RWPE2 (cell line): ENCODE measurements around the gene CCND3.

ENCODE experiments used
- ATAC-seq: fragments of 200-7000 bp; cut with Tn5 transposase; 3 replicates; pipeline ENCODE4 v1.9.1; 2021; ENCODE audit warnings: low read depth
- DNase-seq: peaks from one replicate; pipeline ENCODE4 v3.0.0-alpha.2; 2020; ENCODE audit warnings: low spot score
- H3K27ac ChIP-seq: fragments of 450-650 bp; 2 replicates; pipeline ENCODE4 v1.5.1; 2017; ENCODE audit warnings: mild to moderate bottlenecking; ENCODE audit not compliant: poor library complexity, severe bottlenecking
- H3K27me3 ChIP-seq: fragments of 250-450 bp; sonication (Bioruptor Pico); 2 replicates; pipeline ENCODE4 v1.5.1; 2021; ENCODE audit warnings: mild to moderate bottlenecking, moderate library complexity; ENCODE audit not compliant: insufficient read depth, poor library complexity, severe bottlenecking
- H3K36me3 ChIP-seq: fragments of 250-450 bp; sonication (Bioruptor Pico); 2 replicates; pipeline ENCODE4 v1.5.1; 2020; ENCODE audit warnings: low read depth, mild to moderate bottlenecking, moderate library complexity
- H3K4me1 ChIP-seq: fragments of 250-450 bp; sonication (Bioruptor Pico); 2 replicates; pipeline ENCODE4 v1.5.1; 2021; ENCODE audit warnings: mild to moderate bottlenecking, moderate library complexity; ENCODE audit not compliant: insufficient read depth, poor library complexity, severe bottlenecking
- H3K4me3 ChIP-seq: fragments of 250-450 bp; sonication (Bioruptor Pico); 2 replicates; pipeline ENCODE4 v1.5.1; 2021; ENCODE audit warnings: mild to moderate bottlenecking, moderate library complexity; ENCODE audit not compliant: severe bottlenecking
- H3K9me3 ChIP-seq: fragments of 250-450 bp; sonication (Bioruptor Pico); 2 replicates; pipeline ENCODE4 v1.5.1; 2021; ENCODE audit warnings: mild to moderate bottlenecking, moderate library complexity; ENCODE audit not compliant: severe bottlenecking
- TF ChIP-seq, protein P1 (sequence below): fragments of 450-650 bp; IDR thresholded peaks from one replicate; pipeline ENCODE4 v1.5.1; 2017; ENCODE audit warnings: mild to moderate bottlenecking, moderate library complexity; ENCODE audit not compliant: poor library complexity, severe bottlenecking

The CCND3 gene

DNA sequence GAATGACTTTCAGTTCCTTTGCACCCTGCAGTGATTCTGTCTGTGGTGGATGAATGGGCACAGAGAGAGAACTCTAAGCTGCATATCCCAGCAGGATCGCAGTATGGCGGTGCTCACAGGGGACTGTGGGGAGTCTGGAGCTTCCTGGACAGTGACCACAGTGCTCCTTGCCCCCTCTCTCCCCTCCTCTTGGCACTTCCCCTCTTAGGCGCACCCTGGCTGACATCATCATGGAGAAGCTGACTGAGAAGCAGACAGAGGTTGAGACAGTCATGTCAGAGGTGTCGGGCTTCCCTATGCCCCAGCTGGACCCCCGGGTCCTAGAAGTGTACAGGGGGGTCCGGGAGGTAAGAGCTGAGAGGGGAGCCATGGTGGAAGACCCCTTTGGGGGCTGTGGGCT lies 11.7 kb downstream of the CCND3 start:
- DNase-seq (no peak), ATAC-seq (no peak)
- Histone ChIP-seq H3K36me3 (peaks cover 95% of the 10 kb centered on the region), H3K4me1 (no peaks in the 10 kb centered on the region), H3K9me3 (no peaks in the 10 kb centered on the region), H3K27ac (no peak overlapping the region), H3K27me3 (no peaks in the 10 kb centered on the region), H3K4me3 (no peak overlapping the region)
- TF ChIP-seq, protein P1, sequence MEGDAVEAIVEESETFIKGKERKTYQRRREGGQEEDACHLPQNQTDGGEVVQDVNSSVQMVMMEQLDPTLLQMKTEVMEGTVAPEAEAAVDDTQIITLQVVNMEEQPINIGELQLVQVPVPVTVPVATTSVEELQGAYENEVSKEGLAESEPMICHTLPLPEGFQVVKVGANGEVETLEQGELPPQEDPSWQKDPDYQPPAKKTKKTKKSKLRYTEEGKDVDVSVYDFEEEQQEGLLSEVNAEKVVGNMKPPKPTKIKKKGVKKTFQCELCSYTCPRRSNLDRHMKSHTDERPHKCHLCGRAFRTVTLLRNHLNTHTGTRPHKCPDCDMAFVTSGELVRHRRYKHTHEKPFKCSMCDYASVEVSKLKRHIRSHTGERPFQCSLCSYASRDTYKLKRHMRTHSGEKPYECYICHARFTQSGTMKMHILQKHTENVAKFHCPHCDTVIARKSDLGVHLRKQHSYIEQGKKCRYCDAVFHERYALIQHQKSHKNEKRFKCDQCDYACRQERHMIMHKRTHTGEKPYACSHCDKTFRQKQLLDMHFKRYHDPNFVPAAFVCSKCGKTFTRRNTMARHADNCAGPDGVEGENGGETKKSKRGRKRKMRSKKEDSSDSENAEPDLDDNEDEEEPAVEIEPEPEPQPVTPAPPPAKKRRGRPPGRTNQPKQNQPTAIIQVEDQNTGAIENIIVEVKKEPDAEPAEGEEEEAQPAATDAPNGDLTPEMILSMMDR = no peak

DNA sequence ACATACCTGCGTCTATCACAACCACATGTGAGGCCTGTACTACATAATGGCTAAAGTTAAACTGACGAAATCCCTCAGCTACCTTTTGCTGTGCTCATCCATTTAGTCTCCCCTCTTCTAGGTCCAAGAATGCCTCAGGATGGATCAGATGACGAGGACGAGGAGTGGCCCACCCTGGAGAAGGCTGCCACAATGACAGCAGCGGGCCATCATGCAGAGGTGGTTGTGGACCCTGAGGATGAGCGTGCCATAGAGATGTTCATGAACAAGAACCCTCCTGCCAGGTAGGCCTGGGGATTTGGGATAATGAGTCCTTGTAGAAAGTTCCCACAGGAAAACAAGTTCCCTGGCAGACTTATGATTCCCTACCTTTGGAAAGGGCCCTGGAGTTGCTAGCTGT lies 14.4 kb downstream of the CCND3 start:
- TF ChIP-seq, protein P1 = no peak
- Histone ChIP-seq H3K9me3 (no peaks in the 10 kb centered on the region), H3K4me1 (peaks cover 6% of the 10 kb centered on the region), H3K27ac (no peak overlapping the region), H3K27me3 (no peaks in the 10 kb centered on the region), H3K36me3 (peaks cover 93% of the 10 kb centered on the region), H3K4me3 (no peak overlapping the region)
- ATAC-seq (no peak), DNase-seq (no peak)

DNA sequence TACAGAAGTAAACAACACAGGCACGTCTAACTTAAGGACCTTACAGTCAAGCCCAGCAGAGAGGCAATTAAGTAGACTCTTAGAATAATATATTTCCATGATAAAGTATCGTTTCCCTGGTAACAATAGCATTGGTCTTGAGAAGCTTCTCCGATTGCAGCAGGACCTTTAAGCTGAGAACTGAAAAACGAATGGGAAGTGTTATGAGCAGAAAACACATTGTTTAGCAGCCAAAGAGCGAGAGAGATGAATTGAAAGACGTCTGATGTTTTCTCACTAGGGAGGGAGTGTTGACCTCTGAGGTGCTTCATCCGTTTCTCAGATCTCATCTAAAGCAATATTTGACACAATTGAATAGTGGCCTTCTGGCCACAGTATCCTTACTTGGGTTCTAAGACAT lies 19.5 kb downstream of the CCND3 start:
- H3K4me1 ChIP-seq = peaks cover 19% of the 10 kb centered on the region
- H3K9me3 ChIP-seq = no peaks in the 10 kb centered on the region
- no peaks in the 10 kb centered on the region for H3K27me3 ChIP-seq
- no peak for ATAC-seq
- H3K27ac ChIP-seq = peak overlapping the region; percentile 84
- H3K36me3 ChIP-seq = peaks cover 43% of the 10 kb centered on the region
- peak overlapping the region; percentile 87 for H3K4me3 ChIP-seq
- DNase-seq = no peak
- TF ChIP-seq, protein P1 = no peak

DNA sequence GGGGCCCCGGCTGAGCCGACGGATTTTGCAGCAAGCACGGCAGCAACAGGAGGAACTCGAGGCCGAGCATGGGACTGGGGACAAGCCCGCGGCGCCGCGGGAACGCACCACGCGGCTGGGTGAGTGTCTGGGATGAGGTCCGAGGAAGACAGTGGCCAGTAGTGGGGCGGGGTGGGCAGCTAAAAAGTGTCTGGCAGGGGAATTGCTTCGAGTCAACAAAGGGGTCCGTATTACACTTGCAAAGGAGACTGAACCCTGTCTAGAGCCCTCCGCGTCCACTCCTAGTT lies 20.0 kb downstream of the CCND3 start:
- peak; percentile 56 for DNase-seq
- H3K36me3 ChIP-seq = peaks cover 43% of the 10 kb centered on the region
- no peaks in the 10 kb centered on the region for H3K9me3 ChIP-seq
- TF ChIP-seq, protein P1 = no peak
- H3K27me3 ChIP-seq = no peaks in the 10 kb centered on the region
- H3K4me1 ChIP-seq = peaks cover 24% of the 10 kb centered on the region
- no peak for ATAC-seq
- H3K27ac ChIP-seq = peak overlapping the region; percentile 84
- H3K4me3 ChIP-seq = peak overlapping the region; percentile 87

DNA sequence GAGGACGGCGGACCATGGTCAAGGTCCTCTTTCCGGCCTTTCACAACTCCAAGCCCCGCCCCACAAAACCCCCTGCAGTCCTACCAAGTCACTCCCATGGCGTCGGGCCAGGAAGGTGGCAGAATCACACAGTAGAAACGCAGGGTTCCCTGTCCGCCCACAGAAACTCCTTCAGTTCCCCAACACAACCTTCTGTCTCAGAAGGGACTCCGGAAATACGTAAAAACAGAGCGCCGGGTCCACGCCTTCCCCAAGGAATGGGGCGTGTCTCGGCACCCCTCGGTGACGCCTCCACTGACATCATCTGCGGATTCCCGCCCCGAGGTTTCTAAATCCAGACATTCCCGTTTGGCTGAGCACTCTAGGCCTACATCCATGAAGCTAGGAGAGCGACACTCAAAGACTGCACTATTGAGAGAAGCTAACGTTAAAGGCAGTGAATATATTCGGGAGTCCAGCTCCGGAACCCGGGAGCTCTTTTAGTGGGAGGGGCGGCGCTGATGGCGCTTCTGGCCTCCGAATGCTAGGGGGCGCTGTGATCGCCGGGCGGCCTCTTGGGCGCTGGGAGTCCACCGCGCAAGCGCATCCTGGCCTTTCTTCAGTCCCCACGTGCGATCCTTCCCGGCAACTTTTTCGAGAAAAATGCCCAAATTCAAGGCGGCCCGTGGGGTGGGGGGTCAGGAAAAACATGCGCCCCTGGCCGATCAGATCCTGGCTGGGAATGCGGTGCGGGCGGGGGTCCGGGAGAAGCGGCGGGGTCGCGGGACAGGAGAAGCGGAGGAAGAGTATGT lies 20.5 kb downstream of the CCND3 start, which contains the start of the genes BYSL and MED20:
Gene BYSL, plus strand, starts transcription at position 579 of the 791 bp plus-strand sequence. Its CDS starts 64 bp downstream, at position 643.
Gene MED20, minus strand, starts transcription at position 219 of the 791 bp plus-strand sequence. Its CDS starts 121 bp downstream, at position 98.
- TF ChIP-seq, protein P1 = peak; percentile 98
- DNase-seq = peak; percentile 94
- Histone ChIP-seq H3K36me3 (peaks cover 45% of the 10 kb centered on the region), H3K27me3 (no peaks in the 10 kb centered on the region), H3K9me3 (no peaks in the 10 kb centered on the region), H3K4me1 (peaks cover 25% of the 10 kb centered on the region), H3K27ac (peak within 1 kb of the TSS; percentile 84), H3K4me3 (peak within 1 kb of the TSS; percentile 87)
- ATAC-seq = peak; percentile 68
